GM18505 (cell line): ENCODE data around the gene LSAMP.

Experiments used
- ATAC-seq: cut with Tn5 transposase; IDR thresholded peaks from one replicate; pipeline ENCODE4 v1.9.1; 2021; ENCODE audit not compliant: unreplicated experiment
- POLR2A ChIP-seq: IDR thresholded peaks from 4 replicates; pipeline ENCODE4 v1.6.1; 2011; ENCODE audit warnings: borderline replicate concordance; ENCODE audit not compliant: insufficient read depth, insufficient read length; ENCODE audit errors: extremely low read depth

The LSAMP gene

DNA sequence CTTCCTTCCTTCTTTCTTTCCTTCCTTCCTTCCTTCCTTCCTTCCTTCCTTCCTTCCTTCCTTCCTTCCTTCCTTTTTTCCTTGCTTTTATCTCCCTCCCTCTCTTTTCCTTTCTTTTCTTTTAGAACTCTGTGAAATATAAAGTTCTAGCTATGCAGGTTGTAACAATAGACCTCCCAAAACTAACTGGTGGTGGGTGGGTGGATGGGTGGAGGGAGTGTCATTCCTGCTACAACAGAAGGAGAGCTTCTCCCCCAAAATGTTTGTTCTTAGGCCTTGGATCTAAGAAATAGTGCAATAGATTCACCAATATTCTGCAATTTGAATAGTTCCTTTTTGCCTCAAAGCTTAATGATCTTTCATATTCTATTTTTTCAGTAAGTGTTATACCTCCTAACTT lies 606.0 kb downstream of the LSAMP start:
- no peak for ATAC-seq
- no peak for TF ChIP-seq POLR2A

DNA sequence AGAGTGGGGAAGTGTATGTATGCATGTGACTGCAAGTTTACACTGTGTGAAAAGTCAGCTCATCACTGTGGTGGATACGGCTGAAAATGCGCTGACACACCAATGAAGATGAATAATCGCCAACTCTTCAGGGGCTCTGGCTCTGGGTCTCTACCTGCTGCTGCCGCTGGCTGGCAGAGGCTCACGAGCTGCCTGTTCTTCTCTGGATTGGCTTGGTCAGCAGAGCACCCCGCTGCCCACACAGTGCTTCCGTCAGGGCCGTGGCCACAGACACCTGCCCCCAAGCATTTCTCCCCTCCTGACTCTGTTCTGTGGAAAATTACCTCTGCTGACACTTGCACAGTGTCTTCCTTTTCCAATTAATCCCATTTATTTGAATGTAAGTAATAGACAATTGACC lies 606.5 kb downstream of the LSAMP start:
- no peak for ATAC-seq
- no peak for TF ChIP-seq POLR2A

DNA sequence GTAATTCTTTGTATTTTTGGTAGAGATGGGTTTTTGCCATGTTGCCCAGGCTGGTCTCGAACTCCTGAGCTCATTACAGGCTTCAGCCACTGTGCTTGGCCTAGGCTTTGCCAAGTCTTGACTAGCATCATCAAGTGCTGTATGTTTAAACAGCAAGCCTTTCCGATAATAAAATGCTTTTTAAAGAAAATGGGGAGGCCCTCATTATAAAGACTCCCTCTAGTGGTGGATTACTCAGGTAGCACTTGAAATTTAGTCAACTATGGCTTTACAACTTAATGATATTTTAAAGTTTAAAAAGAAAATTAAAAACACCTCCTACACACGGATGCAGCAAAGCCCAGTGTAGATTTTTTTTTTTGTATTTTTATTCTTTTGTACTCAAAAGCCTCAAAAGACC lies 608.3 kb downstream of the LSAMP start:
- ATAC-seq, result no peak
- no peak for TF ChIP-seq POLR2A

DNA sequence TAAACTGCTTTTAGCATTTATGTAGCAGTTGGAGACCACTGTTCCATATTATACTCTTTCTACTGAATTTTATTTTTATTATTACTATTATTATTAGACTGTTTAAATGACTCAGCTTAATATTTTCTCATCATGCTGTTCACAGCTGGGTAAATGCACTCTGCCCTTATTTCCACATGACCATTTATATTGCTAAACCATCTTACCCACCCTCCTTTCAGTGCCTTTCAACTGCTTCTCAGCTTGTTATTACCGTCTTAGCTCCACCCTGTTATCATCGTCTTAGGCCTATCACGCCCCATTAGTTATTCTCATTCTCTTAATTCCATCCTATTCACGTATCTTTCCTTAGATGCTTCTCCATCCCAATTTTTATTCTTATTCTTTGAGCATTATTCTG lies 609.3 kb downstream of the LSAMP start:
- TF ChIP-seq POLR2A, result no peak
- no peak for ATAC-seq

DNA sequence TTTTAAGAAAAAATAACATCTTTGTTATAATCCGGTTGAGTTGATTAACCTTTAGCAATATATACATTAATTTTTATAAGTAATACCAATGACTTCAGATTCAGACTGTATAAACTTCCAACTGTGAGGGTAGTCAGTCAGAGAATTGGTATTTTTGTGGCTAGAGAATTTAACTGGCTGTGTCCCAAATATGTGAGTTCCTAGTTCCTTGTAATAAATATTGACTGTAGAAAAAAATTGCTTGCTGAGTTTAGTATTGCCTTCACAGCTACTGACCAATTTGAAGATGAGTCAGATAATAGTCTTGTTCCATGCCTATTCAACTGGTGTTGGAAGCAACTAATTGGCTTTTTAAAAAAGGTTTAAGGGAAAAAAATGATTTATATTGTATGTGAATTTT lies 611.2 kb downstream of the LSAMP start:
- ATAC-seq, result no peak
- no peak for TF ChIP-seq POLR2A

DNA sequence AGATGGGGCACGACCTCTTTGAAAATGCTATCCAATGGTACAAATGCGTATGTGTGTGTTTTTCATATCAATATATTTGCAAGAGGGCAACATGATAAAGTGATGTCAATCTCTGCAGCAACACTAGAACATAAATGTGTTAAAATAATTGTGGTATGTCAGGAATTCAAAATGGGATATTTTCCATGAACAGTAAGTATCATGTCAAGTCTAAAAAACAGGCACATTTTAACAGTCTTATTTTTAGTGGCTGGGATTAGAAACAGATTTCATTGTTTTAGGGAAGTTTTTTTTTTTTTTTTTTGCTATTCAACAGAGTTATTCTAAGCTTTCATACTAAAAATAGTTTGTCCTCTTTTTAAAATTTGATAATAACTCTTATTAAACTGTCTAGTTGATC lies 612.2 kb downstream of the LSAMP start:
- ATAC-seq, result no peak
- TF ChIP-seq POLR2A, result no peak

DNA sequence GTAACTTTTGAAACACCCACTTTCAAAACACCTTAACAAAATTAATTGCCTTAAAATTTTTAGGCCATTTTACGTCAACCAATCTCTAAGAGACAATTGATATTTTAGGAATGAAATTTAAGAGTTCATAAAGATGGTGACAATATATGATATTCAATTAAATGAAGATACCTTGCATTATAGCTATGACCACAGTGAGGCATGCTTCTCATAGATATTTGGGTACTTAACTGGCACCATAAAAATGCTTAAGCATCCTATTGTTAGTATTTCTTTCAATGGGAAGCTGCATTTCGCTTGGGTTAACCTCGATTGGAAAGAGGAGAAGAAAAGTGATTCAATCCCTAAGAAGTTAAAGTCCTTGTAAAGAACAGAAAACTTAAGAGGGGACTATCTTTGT lies 613.0 kb downstream of the LSAMP start:
- no peak for TF ChIP-seq POLR2A
- no peak for ATAC-seq

DNA sequence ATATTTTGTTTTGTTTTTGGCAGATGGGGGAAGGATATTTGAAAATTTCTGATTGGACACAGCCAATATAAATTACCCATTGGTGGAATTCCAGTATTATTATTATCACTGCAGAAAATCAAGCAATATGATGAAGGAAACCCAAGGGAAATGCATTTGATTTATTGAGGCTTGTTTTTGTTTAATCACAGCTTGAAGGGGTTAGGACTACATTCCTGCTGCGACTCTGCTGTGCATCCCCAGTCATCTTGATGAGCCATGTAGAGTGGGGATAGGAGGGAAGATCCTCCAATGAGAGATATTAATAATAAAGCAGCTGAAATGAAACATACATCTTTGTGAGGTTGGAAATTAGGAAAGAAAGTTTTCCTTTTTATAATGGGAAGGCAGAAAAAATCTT lies 613.4 kb downstream of the LSAMP start:
- no peak for ATAC-seq

DNA sequence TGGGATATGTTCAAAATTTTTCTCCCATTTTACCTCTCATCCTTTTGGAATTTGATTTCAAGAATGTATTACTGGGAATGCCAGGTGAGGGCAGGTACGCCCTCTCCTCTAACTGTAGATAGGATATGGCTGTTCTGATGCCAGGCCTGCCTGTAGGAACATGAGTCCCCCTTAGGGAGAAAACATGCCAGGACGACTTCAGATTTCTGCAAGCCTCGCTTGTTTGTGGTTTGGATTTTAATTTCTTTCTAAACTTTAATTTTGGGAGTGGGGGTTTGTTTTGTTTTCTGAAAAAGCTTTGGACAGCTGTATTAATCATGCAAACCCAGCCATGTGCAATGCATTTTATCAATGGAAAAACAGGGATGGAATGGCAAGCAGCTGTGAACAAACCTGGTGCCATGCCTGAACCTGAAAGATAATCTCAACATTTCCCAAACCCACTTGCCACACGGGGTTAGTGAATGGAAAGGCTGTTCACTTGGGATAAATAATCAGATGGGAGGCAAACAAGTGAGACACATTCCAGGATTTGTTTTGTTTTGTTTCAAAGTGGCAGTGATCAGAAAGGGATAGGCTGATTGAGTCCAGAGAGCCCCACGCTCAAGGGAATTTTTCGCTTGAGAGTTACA lies 614.4 kb downstream of the LSAMP start:
- no peak for TF ChIP-seq POLR2A
- no peak for ATAC-seq

More for the DNA sequence above, 613.4 kb downstream of the LSAMP start:
- no peak for TF ChIP-seq POLR2A

DNA sequence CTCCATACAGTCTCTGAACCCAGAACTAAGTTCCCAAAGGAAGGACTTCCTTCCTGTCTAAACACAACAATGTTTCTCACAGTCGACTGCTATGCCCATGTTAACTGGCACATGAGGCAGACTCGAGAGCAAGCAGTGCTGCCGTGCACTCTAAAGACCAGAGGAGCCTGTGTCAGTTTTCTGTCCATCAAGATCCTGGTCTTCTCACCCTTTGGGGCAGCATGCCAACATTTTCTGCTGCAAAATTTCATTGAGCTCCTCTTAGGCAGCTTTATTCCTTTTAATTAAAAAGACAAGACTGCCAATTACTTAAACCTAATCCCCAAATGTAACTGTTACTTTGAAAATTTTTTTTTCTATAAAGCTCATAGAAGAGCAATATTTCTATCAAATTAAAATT lies 616.9 kb downstream of the LSAMP start:
- no peak for ATAC-seq
- no peak for TF ChIP-seq POLR2A

DNA sequence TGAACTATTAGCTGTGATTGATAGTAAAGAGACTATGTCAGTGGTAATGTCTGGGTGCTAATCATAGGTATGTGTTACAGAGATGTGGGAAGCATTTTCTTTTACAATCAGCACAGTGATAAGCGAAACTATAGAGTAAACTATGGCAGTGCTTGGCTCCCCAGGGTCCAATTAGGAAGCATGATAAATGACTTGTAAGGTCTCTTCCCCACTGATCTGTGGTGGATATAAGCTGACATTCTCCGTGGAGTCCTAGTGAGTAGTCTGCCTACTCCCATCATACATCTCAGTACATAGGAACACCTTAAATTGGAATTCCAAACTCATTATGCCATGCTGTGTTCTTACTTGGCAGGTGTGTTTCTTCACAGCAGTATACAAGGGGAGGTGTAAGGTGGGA lies 617.8 kb downstream of the LSAMP start:
- no peak for ATAC-seq
- TF ChIP-seq POLR2A, result no peak

DNA sequence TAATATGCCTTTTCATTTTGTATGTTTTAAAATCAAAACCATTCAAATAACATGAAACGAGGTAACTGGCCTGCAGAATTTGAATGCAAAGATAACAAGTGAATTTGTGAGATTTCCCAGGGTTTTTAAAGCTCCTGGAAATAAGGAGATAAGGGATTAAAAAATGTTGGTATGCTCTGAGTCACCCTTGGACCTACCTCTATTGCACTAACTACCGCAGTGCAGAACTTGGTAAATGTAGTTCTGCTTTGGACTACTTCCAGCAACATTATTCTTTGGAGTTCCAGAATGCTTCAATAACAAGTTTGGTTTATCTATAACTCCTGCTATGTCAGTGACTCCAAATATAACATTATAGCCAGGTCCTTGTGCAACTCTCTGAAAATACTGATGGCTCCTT lies 620.2 kb downstream of the LSAMP start:
- ATAC-seq, result no peak
- no peak for TF ChIP-seq POLR2A

DNA sequence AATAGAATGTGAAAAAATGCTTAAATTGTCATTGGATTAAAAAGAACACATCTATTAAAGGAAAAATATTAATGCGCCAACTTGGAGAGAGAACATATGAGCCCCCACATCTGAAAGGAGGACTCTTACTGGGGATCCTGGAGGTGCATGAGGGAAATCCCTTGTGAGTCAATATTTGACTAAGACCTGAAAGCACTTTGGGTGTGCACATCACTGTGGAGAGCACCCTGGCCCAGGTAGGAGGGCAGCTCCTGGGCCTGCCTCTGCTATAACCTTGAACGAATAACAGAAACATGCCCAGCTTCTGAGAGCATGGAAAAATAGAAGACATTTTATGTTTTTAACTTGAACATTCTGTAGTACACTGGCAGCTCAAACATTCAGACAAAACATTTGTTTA lies 622.2 kb downstream of the LSAMP start:
- no peak for TF ChIP-seq POLR2A
- no peak for ATAC-seq

DNA sequence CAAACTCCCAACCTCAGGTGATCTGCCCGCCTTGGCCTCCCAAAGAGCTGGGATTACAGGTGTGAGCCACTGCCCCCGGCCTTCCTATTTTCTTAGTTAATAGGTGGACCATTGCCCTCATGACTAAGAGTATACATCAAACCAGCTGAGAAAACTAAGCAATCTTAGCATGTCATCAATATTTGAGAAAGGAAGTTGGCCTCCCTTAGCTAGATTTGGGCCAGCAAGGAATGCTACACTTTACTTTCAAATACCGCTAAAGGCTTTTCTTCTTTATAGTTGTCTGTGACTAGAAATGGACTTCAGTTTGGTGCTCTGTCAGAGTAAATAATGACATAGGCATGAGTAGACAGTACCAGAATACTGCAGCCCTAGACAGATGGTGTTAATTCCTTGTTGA lies 622.7 kb downstream of the LSAMP start:
- ATAC-seq, result no peak
- TF ChIP-seq POLR2A, result no peak

DNA sequence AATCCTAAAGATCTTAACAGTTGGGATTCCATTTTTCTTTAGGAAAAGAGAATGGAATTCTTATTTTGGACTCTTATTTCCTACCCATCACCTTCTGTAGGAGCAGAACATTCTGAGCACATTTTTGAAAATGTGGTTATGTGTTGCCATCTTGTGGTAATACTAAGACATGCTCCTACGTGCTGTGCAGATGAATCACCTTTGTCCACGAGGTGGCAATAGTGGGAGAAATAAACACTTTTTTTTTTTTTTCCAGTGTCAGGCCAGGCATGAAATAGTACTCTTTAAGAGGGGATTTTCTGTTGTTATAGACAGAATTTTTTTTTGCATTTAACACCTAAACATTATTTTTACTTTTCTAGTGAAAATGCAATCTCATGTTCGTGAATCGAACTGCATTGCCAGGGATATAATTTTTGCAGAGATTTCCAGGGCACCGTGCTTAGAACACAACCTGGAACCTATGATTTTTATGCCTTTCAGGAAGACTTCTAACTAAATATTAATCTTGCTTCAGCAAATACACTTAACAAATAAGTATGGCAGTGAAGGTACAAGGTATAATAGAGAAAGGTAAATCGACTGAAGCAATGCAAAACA lies 625.4 kb downstream of the LSAMP start:
- TF ChIP-seq POLR2A, result no peak
- peak; percentile 90 for ATAC-seq

DNA sequence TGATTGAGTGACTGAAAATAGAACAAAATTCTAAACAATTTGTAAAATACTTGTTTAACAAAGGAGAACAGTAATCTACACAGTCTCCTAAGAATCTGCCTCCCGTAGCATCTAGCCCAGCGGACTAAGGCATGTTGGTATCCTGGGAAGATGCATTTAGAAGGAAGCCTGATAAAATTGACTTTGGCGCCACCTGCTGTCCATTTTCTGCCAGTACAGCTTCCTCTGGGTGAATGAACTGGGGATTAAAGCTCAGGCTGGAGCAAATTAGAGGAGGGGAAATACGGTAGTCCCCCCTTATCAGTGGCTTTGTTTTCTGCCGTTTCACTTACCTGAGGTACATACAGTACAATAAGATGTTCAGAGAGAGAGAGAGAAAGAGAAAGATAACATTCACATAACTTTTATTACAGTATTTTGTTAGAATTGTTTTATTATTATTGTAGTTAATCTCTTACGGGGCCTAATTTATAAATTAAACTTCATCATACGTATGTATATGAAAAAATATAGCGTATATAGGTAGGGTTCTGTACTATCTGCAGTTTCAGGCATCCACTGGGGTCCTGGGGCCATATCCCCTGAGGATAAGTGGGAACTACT lies 630.4 kb downstream of the LSAMP start:
- TF ChIP-seq POLR2A, result no peak
- peak; percentile 58 for ATAC-seq
